Left ventricle myocardium inferior (tissue), 1 donor: Measurements from ENCODE around the gene APLF. TPM values are rescaled to one million over a fixed set of nuclear protein-coding genes. Genes with fewer than 3 reads are reported as not detected.
"Not testable (repeated sequence)": the region's sequence is repeated elsewhere in the genome, so short reads cannot be mapped to it uniquely, and the experiment has no call there.

Experiments used
- DNase-seq: peaks from one replicate; pipeline ENCODE4 v3.0.0-alpha.2; 2020
- H3K27ac ChIP-seq: fragments of 200-600 bp; replicated peaks from 2 replicates; pipeline ENCODE4 v1.8.0; 2021
- H3K27me3 ChIP-seq: fragments of 200-600 bp; 2 replicates; pipeline ENCODE4 v1.8.0; 2021; ENCODE audit warnings: low read depth
- H3K36me3 ChIP-seq: fragments of 200-600 bp; 2 replicates; pipeline ENCODE4 v1.8.0; 2021
- H3K4me1 ChIP-seq: fragments of 200-600 bp; 2 replicates; pipeline ENCODE4 v1.8.0; 2021
- H3K4me3 ChIP-seq: fragments of 200-600 bp; 2 replicates; pipeline ENCODE4 v1.8.0; 2021; ENCODE audit warnings: mild to moderate bottlenecking, moderate library complexity
- H3K9me3 ChIP-seq: fragments of 200-600 bp; replicated peaks from 2 replicates; pipeline ENCODE4 v1.8.0; 2021
- intact Hi-C: fragments of 100-400 bp; cut with micrococcal nuclease; formaldehyde crosslinking; loops from one replicate; pipeline ENCODE4 v1.11.0; 2022
- total RNA-seq: library from RNA; stranded (reverse); fragmentation: NEBNext Ultra II Directional; extraction: Animal tissue kit (Norgen Biotek cat#: 25700); gene quantifications from one replicate; pipeline ENCODE4 v1.2.1, GENCODE V29; 2021
- TF ChIP-seq, protein P1 (sequence below): fragments of 200-600 bp; IDR thresholded peaks from 2 replicates; pipeline ENCODE4 v1.8.0; 2021; ENCODE audit warnings: antibody characterized with exemption, mild to moderate bottlenecking, borderline replicate concordance
- donor health status: DM: no; HTN: yes; CAD: no; lungs with severe emphysema.

APLF gene
- total RNA-seq, 1 donor from 2014 or later, result 4.8 TPM

DNA sequence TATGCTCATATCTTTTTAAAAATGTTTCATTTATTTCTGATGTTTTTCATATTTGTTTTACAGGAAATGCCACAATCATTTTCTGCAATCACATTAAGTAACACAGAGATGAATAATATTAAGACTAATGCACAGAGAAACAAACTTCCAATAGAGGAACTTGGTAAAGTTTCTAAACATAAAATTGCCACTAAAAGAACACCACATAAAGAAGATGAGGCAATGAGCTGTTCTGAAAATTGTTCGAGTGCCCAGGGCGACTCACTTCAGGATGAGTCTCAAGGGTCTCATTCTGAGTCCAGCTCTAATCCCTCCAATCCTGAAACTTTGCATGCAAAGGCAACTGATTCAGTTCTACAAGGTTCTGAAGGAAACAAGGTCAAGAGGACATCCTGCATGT lies 70.4 kb downstream of the APLF start:
- Histone ChIP-seq H3K27ac (no peak overlapping the region), H3K36me3 (peaks cover 19% of the 10 kb centered on the region), H3K9me3 (peaks cover 7% of the 10 kb centered on the region), H3K27me3 (no peaks in the 10 kb centered on the region), H3K4me1 (no peaks in the 10 kb centered on the region), H3K4me3 (no peak overlapping the region)
- intact Hi-C loops, result no loop called here
- no peak for DNase-seq
- TF ChIP-seq, protein P1, sequence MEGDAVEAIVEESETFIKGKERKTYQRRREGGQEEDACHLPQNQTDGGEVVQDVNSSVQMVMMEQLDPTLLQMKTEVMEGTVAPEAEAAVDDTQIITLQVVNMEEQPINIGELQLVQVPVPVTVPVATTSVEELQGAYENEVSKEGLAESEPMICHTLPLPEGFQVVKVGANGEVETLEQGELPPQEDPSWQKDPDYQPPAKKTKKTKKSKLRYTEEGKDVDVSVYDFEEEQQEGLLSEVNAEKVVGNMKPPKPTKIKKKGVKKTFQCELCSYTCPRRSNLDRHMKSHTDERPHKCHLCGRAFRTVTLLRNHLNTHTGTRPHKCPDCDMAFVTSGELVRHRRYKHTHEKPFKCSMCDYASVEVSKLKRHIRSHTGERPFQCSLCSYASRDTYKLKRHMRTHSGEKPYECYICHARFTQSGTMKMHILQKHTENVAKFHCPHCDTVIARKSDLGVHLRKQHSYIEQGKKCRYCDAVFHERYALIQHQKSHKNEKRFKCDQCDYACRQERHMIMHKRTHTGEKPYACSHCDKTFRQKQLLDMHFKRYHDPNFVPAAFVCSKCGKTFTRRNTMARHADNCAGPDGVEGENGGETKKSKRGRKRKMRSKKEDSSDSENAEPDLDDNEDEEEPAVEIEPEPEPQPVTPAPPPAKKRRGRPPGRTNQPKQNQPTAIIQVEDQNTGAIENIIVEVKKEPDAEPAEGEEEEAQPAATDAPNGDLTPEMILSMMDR, result no peak

DNA sequence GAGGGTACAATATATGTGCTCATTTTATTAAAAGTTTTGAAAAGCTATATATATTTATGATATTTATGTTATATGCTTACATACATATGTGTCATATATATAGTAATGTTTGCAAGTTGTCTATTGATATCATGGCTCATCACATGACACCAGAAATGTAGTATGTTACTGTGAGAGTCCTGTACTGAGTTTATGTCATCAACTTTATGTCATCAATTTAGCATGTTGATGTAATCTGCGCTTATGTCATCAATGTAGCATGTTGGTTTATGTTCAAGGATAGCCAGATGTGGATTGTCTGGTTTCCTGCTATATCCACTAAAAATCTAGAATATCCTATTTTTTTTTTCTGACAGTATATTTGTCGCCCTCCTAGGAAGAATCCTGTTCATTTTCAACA lies 77.4 kb downstream of the APLF start:
- intact Hi-C loops, result no loop called here
- H3K36me3 ChIP-seq, result peaks cover 7% of the 10 kb centered on the region

DNA sequence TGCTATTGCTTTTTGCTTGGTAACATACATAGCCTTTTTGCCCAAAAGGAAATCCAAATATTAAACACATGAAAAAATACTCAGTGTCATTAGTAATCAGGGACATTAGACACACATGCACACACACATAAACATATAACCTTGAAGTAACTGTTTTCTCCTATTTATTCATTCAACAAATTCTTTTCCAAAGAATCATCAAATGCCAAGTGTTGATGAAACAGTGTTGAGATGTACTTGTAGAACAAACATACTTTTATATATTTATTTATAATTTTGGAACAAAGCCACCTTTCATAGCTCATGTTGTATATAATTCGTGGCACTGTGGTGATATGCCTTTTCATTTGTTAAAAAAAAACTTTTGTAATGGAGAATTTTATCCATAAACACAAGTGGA lies 81.0 kb downstream of the APLF start:
- no peaks in the 10 kb centered on the region for H3K4me1 ChIP-seq
- intact Hi-C loops, result no loop called here
- H3K36me3 ChIP-seq, result no peaks in the 10 kb centered on the region
- no peak overlapping the region for H3K27ac ChIP-seq
- no peak for DNase-seq
- no peaks in the 10 kb centered on the region for H3K9me3 ChIP-seq
- TF ChIP-seq, protein P1, result no peak
- H3K27me3 ChIP-seq, result no peaks in the 10 kb centered on the region
- no peak overlapping the region for H3K4me3 ChIP-seq

More for the DNA sequence above, 77.4 kb downstream of the APLF start:
- Histone ChIP-seq H3K27me3 (no peaks in the 10 kb centered on the region), H3K4me3 (no peak overlapping the region), H3K9me3 (peaks cover 7% of the 10 kb centered on the region), H3K27ac (no peak overlapping the region), H3K4me1 (no peaks in the 10 kb centered on the region)
- no peak for DNase-seq
- TF ChIP-seq, protein P1, result no peak

DNA sequence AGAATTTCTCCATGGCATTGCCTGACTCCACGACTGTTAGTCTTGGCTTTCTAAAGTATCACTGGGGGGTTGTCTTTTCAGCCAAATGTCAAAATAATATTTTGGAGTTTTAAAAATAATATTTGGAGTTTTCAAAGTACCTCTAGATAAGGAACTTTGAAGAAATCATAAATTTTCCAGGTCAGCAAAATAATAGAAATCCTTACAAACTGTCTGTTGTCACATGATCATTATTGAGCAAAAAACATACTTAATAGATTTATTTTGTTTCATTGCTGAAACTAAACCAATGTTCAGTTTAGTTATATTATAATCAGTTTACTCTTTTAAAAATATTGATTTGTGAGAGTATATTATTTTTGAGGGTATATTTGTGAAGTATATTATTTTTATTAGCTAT lies 85.7 kb downstream of the APLF start:
- Histone ChIP-seq H3K4me1 (no peaks in the 10 kb centered on the region), H3K27ac (no peak overlapping the region), H3K36me3 (no peaks in the 10 kb centered on the region), H3K9me3 (no peaks in the 10 kb centered on the region), H3K27me3 (no peaks in the 10 kb centered on the region), H3K4me3 (no peak overlapping the region)
- intact Hi-C loops, result no loop called here
- TF ChIP-seq, protein P1, result no peak
- no peak for DNase-seq

DNA sequence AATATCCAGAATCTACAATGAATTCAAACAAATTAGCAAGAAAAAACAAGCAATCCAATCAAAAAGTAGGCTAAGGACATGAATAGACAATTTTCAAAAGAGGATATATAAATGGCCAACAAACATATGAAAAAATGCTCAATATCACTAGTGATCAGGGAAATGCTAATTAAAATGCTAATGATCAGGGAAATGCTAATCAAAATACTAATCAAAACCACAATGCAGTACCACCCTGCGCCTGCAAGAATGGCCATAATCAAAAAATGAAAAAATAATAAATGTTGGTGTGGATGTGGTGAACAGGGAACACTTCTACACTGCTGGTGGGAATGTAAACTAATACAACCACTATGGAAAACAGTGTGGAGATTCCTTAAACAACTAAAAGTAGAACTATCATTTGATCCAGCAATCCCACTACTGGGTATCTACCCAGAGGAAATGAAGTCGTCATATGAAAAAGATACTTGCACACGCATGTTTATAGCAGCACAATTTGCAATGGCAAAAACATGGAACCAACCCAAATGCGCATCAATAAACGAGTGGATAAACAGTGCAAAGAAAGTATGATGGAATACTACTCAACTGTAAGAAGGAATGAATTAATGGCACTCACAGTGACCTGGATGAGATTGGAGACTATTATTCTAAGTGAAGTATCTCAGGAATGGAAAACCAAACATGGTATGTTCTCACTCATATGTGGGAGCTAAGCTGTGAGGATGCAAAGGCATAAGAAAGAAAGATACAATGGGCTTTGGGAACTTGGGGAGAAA lies 88.2 kb downstream of the APLF start:
- DNase-seq, result not testable (repeated sequence)

DNA sequence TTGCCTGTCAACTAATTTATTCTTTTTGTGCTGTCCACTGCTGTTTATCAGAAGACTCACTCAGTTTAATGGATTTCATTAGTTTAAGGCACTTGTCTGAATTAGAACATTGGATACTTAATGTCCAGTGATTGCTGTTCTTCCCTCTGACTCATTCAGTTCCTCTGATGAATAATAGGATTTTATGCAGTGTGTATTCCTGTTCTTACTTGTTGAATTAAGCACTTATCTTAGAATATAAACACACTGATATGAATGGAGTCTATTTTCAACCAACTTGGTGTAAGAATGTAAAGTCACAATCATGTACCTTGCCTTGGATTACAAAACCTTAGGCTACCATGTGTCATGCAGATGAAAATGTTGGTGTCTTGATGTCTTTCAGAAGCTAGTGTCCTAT lies 89.0 kb downstream of the APLF start:
- TF ChIP-seq, protein P1, result no peak
- no peaks in the 10 kb centered on the region for H3K9me3 ChIP-seq
- no peaks in the 10 kb centered on the region for H3K36me3 ChIP-seq
- H3K4me1 ChIP-seq, result no peaks in the 10 kb centered on the region
- DNase-seq, result no peak
- no peak overlapping the region for H3K4me3 ChIP-seq
- no peak overlapping the region for H3K27ac ChIP-seq
- intact Hi-C loops, result no loop called here
- H3K27me3 ChIP-seq, result no peaks in the 10 kb centered on the region

More for the DNA sequence above, 88.2 kb downstream of the APLF start:
- H3K4me1 ChIP-seq, H3K9me3 ChIP-seq, H3K27ac ChIP-seq, H3K4me3 ChIP-seq, intact Hi-C loops, H3K36me3 ChIP-seq, H3K27me3 ChIP-seq: not testable (repeated sequence)
